Ovary (tissue), 3 donors: ENCODE results near the gene MSANTD4.

Source experiments
- CTCF ChIP-seq, 3 donors: fragments of 450-650 bp in 2 of 3; fragments of 200-600 bp in 1 of 3; IDR thresholded peaks; one replicate each; pipeline versions ENCODE4 v1.5.1 to v1.8.0; 2016 to 2022; ENCODE audit warnings: antibody characterized with exemption in 3 of 3, mild to moderate bottlenecking in 1 of 3
- EP300 ChIP-seq: sonication (generic); formaldehyde crosslinking; IDR thresholded peaks from one replicate; pipeline ENCODE4 v1.6.1; 2017; ENCODE audit warnings: antibody characterized with exemption
- donor health status: DM: no; HTN: no; CAD: no.

DNA sequence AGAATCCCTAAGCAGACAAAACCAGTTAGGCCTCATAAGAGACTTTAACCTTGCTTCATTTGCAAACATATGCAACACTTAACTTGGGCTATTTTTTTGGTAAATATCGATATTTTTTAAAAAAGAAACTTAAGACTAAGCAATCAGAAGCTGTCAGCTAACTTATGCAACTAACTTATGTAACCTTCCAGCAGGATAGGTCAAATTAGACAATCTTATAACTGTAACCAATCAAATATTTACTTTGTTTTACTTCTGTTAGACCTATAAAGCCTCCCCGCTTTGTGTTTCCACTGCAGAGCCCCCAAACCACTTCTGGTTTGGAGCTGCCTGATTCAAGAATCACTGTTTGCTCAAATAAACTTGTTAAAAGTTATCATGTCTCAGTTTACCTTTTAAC is 8.0 kb downstream of the MSANTD4 start:
- TF ChIP-seq CTCF (IDR thresholded peaks at IDR 0.05) (no peak), EP300 (no peak)
